ENCODE measurements around the gene PCP4.

The PCP4 gene

GRCh38 chr21:39976800-39977199, 109.6 kb downstream of the PCP4 start:
- no peak for DNase-seq
